B cell (primary cell): ENCODE measurements around the gene RBM26. TPM values are rescaled to one million over a fixed set of nuclear protein-coding genes. Genes with fewer than 3 reads are reported as not detected.

Experiments used
- ATAC-seq: fragments of 200-7000 bp; cut with Tn5 transposase; one replicate; pipeline ENCODE4 v1.10.0; 2021; ENCODE audit warnings: low read depth, mild to moderate bottlenecking, moderate number of reproducible peaks, moderate library complexity
- CTCF ChIA-PET: fragments of 350-600 bp; sonication (Branson Sonifier 250); formaldehyde crosslinking; loops from one replicate; lab custom pipeline; 2021; ENCODE audit warnings: antibody characterized with exemption, inconsistent platforms; lab: Charles Lee
- POLR2A ChIA-PET: fragments of 350-600 bp; sonication (Branson Sonifier 250); formaldehyde crosslinking; loops from one replicate; lab custom pipeline; 2021; ENCODE audit warnings: antibody characterized with exemption; lab: Charles Lee
- DNase-seq: peaks from one replicate; pipeline ENCODE4 v3.0.0; 2013
- H2AFZ ChIP-seq: 2 replicates; pipeline ENCODE4 v1.6.1; 2012; ENCODE audit warnings: mild to moderate bottlenecking, low read depth, low read length; ENCODE audit not compliant: insufficient read depth, poor library complexity, severe bottlenecking
- H3K27ac ChIP-seq, 2 donors: 1 replicate in 1 of 2; 2 replicates in 1 of 2; pipeline ENCODE4 v1.5.1; 2012 to 2013; ENCODE audit warnings: low read length in 2 of 2, mild to moderate bottlenecking in 2 of 2, moderate library complexity in 1 of 2
- H3K27me3 ChIP-seq, 4 experiments: fragments of 200-600 bp in 1 of 4; sonication (generic) in 1 of 4; replicated peaks in 1 of 4; 1 replicate in 2 of 4; 2 replicates in 2 of 4; pipeline versions ENCODE4 v1.6.1 to v1.7.0; 2013 to 2016; ENCODE audit warnings: low read length in 3 of 4, mild to moderate bottlenecking in 2 of 4, mixed read lengths in 1 of 4, moderate library complexity in 1 of 4; ENCODE audit not compliant: insufficient read depth in 4 of 4, control insufficient read depth in 3 of 4; ENCODE audit errors: control extremely low read depth in 1 of 4
- H3K36me3 ChIP-seq, 2 experiments: replicated peaks in 1 of 2; 1 replicate in 1 of 2; 2 replicates in 1 of 2; pipeline versions ENCODE4 v1.6.1 to v1.7.1; 2013; ENCODE audit warnings: low read length in 1 of 2; ENCODE audit not compliant: insufficient read depth in 2 of 2, control insufficient read depth in 1 of 2; ENCODE audit errors: control extremely low read depth in 1 of 2, extremely low read depth in 1 of 2
- H3K4me1 ChIP-seq, 2 donors: fragments of 200-600 bp in 1 of 2; sonication (generic) in 1 of 2; 1 replicate in 1 of 2; 2 replicates in 1 of 2; pipeline versions ENCODE4 v1.5.1 to v1.6.1; 2013 to 2017; ENCODE audit warnings: low read length in 2 of 2; ENCODE audit not compliant: control insufficient read depth in 2 of 2, insufficient read depth in 2 of 2
- H3K4me2 ChIP-seq: replicated peaks from 2 replicates; pipeline ENCODE3; 2012; ENCODE audit warnings: mild to moderate bottlenecking, low read depth, low read length; ENCODE audit not compliant: poor library complexity, severe bottlenecking
- H3K4me3 ChIP-seq, 5 experiments: fragments of 200-600 bp in 1 of 5; sonication (generic) in 1 of 5; 1 replicate in 3 of 5; 2 replicates in 2 of 5; pipeline versions ENCODE4 v1.5.1 to v1.7.0; 2011 to 2016; ENCODE audit warnings: low read length in 4 of 5, mild to moderate bottlenecking in 4 of 5, low read depth in 2 of 5, control low read depth in 1 of 5, moderate library complexity in 1 of 5; ENCODE audit not compliant: insufficient read depth in 1 of 5; ENCODE audit errors: control extremely low read depth in 1 of 5, extremely low read depth in 1 of 5
- H3K79me2 ChIP-seq: fragments of 200-600 bp; sonication (generic); one replicate; pipeline ENCODE4 v1.6.0; 2016; ENCODE audit warnings: low read length; ENCODE audit not compliant: control insufficient read depth, insufficient read depth
- H3K9ac ChIP-seq: fragments of 200-600 bp; sonication (generic); 2 replicates; pipeline ENCODE4 v1.6.1; 2017; ENCODE audit warnings: mild to moderate bottlenecking, low read length, moderate library complexity
- H3K9me3 ChIP-seq, 3 donors: one replicate each; pipeline versions ENCODE4 v1.6.1 to v1.7.1; 2013; ENCODE audit warnings: low read length in 2 of 3; ENCODE audit not compliant: control insufficient read depth in 2 of 3, insufficient read depth in 1 of 3; ENCODE audit errors: control extremely low read depth in 1 of 3
- H4K20me1 ChIP-seq: 2 replicates; pipeline ENCODE4 v1.6.0; 2012; ENCODE audit warnings: mild to moderate bottlenecking, low read length; ENCODE audit not compliant: insufficient read depth, control insufficient read depth, poor library complexity, severe bottlenecking
- H3K27ac Mint-ChIP-seq: one replicate; pipeline ENCODE4 v1.8.0; 2021; ENCODE audit warnings: mixed read lengths
- H3K27me3 Mint-ChIP-seq: one replicate; pipeline ENCODE4 v1.8.0; 2021; ENCODE audit warnings: mixed read lengths
- H3K4me1 Mint-ChIP-seq: one replicate; pipeline ENCODE4 v1.8.0; 2021; ENCODE audit warnings: mixed read lengths
- H3K4me3 Mint-ChIP-seq: one replicate; pipeline ENCODE4 v1.8.0; 2021; ENCODE audit warnings: mixed read lengths
- H3K9me3 Mint-ChIP-seq: one replicate; pipeline ENCODE4 v1.8.0; 2022; ENCODE audit warnings: mixed read lengths; ENCODE audit not compliant: insufficient read depth
- EZH2 ChIP-seq: IDR thresholded peaks from 2 replicates; pipeline ENCODE4 v1.6.1; 2012; ENCODE audit warnings: borderline replicate concordance, low read depth, mild to moderate bottlenecking, moderate library complexity, low read length; ENCODE audit not compliant: insufficient read depth, poor library complexity, severe bottlenecking
- WGBS: methylation state at CpG from one replicate; pipeline ENCODE4 v1.1.5; 2013; ENCODE audit warnings: missing lambda C conversion rate; ENCODE audit not compliant: insufficient coverage; 5-methylcytosine and 5-hydroxymethylcytosine counted together
- intact Hi-C: fragments of 100-400 bp; cut with micrococcal nuclease; formaldehyde crosslinking; loops from one replicate; pipeline ENCODE4 v1.10.0; 2022
- polyA plus RNA-seq: library from polyadenylated mRNA; depleted of rRNA; stranded (reverse); fragments of >200 nt; gene quantifications from 2 replicates; pipeline ENCODE4 v1.2.3, GENCODE V29; 2012
- total RNA-seq, 2 donors: library from RNA; stranded (reverse); fragments of 120-200 nt in 1 of 2; gene quantifications; 1 replicate in 1 of 2; 2 replicates in 1 of 2; pipeline versions ENCODE4 v1.2.3 to v1.2.4, GENCODE V29; 2013 to 2022
- TF ChIP-seq, protein P1 (sequence below): fragments of 200-600 bp; IDR thresholded peaks from one replicate; pipeline ENCODE4 v1.8.0; 2022; ENCODE audit warnings: antibody characterized with exemption, mild to moderate bottlenecking

The RBM26 gene
- total and polyA plus RNA-seq, 2 donors (not counting 1 experiment from before 2014, with no cell fraction given): 34.5 to 159 TPM

DNA sequence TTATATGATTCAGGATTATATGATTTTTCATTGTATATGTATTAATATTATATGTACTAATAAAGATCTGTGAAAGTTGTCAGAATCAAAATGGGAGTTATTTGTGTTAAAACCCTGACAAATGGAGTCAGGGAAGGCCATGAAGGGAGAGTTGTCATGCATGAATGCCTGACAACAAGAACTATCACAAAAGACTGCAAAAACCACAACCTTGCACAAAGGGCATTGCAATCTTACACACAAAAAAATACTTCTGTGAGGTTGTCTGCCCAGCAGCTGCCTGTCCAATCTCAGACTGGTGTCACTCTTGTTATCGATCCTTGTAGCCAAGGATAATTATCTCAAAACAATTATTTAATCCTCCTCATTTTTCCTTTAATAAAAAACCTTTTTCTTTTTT, 21.2 kb upstream of the RBM26 start:
- peaks cover 1% of the 10 kb centered on the region for H3K4me1 Mint-ChIP-seq
- Histone ChIP-seq H3K27ac (no peak overlapping the region), H3K4me3 (no peak overlapping the region), H3K9me3 (no peaks in the 10 kb centered on the region), H4K20me1 (no peaks in the 10 kb centered on the region), H3K36me3 (peaks cover 0 to under 1% of the 10 kb centered on the region in 2 experiments), H3K27me3 (no peaks in the 10 kb centered on the region), H2AFZ (no peak overlapping the region), H3K4me2 (no peak overlapping the region), H3K9ac (no peak overlapping the region), H3K4me1 (no peaks in the 10 kb centered on the region), H3K79me2 (no peaks in the 10 kb centered on the region)
- TF ChIP-seq, protein P1, sequence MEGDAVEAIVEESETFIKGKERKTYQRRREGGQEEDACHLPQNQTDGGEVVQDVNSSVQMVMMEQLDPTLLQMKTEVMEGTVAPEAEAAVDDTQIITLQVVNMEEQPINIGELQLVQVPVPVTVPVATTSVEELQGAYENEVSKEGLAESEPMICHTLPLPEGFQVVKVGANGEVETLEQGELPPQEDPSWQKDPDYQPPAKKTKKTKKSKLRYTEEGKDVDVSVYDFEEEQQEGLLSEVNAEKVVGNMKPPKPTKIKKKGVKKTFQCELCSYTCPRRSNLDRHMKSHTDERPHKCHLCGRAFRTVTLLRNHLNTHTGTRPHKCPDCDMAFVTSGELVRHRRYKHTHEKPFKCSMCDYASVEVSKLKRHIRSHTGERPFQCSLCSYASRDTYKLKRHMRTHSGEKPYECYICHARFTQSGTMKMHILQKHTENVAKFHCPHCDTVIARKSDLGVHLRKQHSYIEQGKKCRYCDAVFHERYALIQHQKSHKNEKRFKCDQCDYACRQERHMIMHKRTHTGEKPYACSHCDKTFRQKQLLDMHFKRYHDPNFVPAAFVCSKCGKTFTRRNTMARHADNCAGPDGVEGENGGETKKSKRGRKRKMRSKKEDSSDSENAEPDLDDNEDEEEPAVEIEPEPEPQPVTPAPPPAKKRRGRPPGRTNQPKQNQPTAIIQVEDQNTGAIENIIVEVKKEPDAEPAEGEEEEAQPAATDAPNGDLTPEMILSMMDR: no peak
- TF ChIP-seq EZH2: no peak
- no peak overlapping the region for H3K27ac Mint-ChIP-seq
- H3K4me3 Mint-ChIP-seq: no peak overlapping the region
- ChIA-PET POLR2A (no interaction called here), CTCF (interaction anchor here (0.6 to 6.0 kb wide), 5 partner anchors 85 to 136 kb away, joined by 3 to 81 read pairs (median 3); no protein-coding TSS in a partner anchor)
- DNase-seq (no peak), ATAC-seq (no peak)
- intact Hi-C loops: no loop called here
- no peaks in the 10 kb centered on the region for H3K9me3 Mint-ChIP-seq
- WGBS: 100% methylated on average over 1 of the region's 1 CpG
- H3K27me3 Mint-ChIP-seq: no peaks in the 10 kb centered on the region

DNA sequence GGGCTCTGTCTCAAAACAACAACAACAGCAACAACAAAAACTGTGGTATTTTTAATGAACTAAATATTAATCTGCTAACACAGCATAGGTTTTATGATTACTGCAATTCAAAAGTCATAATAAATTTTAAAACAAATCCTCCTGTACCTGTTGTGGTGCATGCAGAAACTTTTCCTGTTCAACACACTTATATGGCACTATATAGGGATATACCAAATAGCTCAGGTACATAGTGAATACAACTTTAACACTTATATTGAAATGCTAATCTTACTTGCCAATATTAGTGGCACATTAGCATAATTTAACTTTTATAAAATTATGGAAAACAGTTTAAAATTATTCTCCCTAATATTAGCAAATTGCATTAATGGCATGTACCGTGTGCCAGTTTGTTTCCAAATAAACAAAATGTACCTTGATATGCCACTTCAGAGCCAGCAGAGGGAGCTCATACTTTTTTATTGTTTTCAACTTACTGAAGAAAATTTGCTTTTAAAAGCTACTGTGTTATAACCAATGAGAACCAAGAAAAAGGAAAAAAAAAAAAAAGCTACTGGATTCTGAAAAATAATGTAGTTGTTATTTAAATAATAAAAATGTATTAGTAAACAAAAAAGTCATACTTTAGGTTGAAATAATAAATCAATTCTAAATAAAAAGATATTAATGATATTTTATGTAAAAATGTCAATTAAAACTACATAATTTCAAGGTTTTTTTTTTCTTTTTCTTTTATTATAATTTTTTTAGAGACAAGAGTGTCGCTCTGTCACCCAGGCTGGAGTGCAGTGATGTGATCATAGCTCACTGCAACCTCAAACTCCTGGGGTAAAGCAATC, 18.0 kb upstream of the RBM26 start:
- no peaks in the 10 kb centered on the region for H3K9me3 Mint-ChIP-seq
- Histone ChIP-seq H3K27me3 (no peaks in the 10 kb centered on the region), H3K9me3 (peaks cover 0 to 1% (median 0%) of the 10 kb centered on the region in 3 donors), H3K36me3 (peaks cover 0 to 3% of the 10 kb centered on the region in 2 experiments), H4K20me1 (no peaks in the 10 kb centered on the region), H3K27ac (no peak overlapping the region), H3K9ac (no peak overlapping the region), H3K4me2 (no peak overlapping the region), H3K79me2 (no peaks in the 10 kb centered on the region), H2AFZ (no peak overlapping the region), H3K4me3 (no peak overlapping the region), H3K4me1 (no peaks in the 10 kb centered on the region)
- CTCF ChIA-PET: interaction anchor here (0.6 to 6.0 kb wide), 43 partner anchors 8 to 1946 kb away, joined by 3 to 122 read pairs (median 4); partner anchors contain the start of genes NDFIP2 and RBM26
- POLR2A ChIA-PET: interaction anchor here (0.6 kb wide), 1 partner anchor 21 kb away, joined by 3 read pairs; no protein-coding TSS in a partner anchor
- H3K4me3 Mint-ChIP-seq: no peak overlapping the region
- intact Hi-C loops: loop anchor here (1.0 kb wide), 1 partner anchor 117 kb away; no protein-coding TSS in a partner anchor
- no peak overlapping the region for H3K27ac Mint-ChIP-seq
- peak; percentile 50 for DNase-seq
- peak; percentile 53 for ATAC-seq
- no peaks in the 10 kb centered on the region for H3K27me3 Mint-ChIP-seq
- H3K4me1 Mint-ChIP-seq: no peaks in the 10 kb centered on the region
- WGBS: 100% methylated on average over 1 of the region's 2 CpGs
- TF ChIP-seq EZH2: no peak
- TF ChIP-seq, protein P1: peak; percentile 91
